MG63 (cell line): Measurements from ENCODE around the gene GABRB1. TPM values are rescaled to one million over a fixed set of nuclear protein-coding genes. Genes with fewer than 3 reads are reported as not detected.

Experiments used
- DNase-seq: peaks from one replicate; pipeline ENCODE4 v3.0.0-alpha.2; 2020
- H3K27me3 ChIP-seq: fragments of 250-450 bp; sonication (Bioruptor Pico); 2 replicates; pipeline ENCODE4 v1.5.1; 2020; ENCODE audit warnings: mild to moderate bottlenecking, moderate library complexity
- H3K36me3 ChIP-seq: fragments of 250-450 bp; sonication (Bioruptor Pico); 2 replicates; pipeline ENCODE4 v1.5.1; 2020; ENCODE audit warnings: mild to moderate bottlenecking, moderate library complexity
- H3K4me3 ChIP-seq: fragments of 250-450 bp; sonication (Bioruptor Pico); 2 replicates; pipeline ENCODE4 v1.5.1; 2020; ENCODE audit warnings: mild to moderate bottlenecking, moderate library complexity
- H3K9me3 ChIP-seq: fragments of 250-450 bp; sonication (Bioruptor Pico); 2 replicates; pipeline ENCODE4 v1.5.1; 2020; ENCODE audit warnings: mild to moderate bottlenecking, moderate library complexity
- total RNA-seq: library from RNA; depleted of rRNA; stranded (reverse); fragments of >200 nt; shearing (Covaris generic); gene quantifications from 2 replicates; pipeline ENCODE4 v1.2.3, GENCODE V29; 2014; ENCODE audit warnings: low replicate concordance

The GABRB1 gene
- total RNA-seq, 1 experiment from 2014 or later, result 0.59 TPM

- Histone ChIP-seq H3K27me3 (no peaks in the 10 kb centered on the region), H3K36me3 (no peaks in the 10 kb centered on the region; the same call in 1 of the 2 replicates), H3K4me3 (no peak overlapping the region), H3K9me3 (no peaks in the 10 kb centered on the region)
- no peak for DNase-seq
Observed at GRCh38 chr4:47215759-47216158, 184.4 kb downstream of the GABRB1 start.

- DNase-seq, result no peak
- Histone ChIP-seq H3K36me3 (no peaks in the 10 kb centered on the region; the same call in 1 of the 2 replicates), H3K27me3 (no peaks in the 10 kb centered on the region), H3K9me3 (no peaks in the 10 kb centered on the region), H3K4me3 (no peak overlapping the region)
Observed at GRCh38 chr4:47217291-47217690, 185.9 kb downstream of the GABRB1 start.

DNA sequence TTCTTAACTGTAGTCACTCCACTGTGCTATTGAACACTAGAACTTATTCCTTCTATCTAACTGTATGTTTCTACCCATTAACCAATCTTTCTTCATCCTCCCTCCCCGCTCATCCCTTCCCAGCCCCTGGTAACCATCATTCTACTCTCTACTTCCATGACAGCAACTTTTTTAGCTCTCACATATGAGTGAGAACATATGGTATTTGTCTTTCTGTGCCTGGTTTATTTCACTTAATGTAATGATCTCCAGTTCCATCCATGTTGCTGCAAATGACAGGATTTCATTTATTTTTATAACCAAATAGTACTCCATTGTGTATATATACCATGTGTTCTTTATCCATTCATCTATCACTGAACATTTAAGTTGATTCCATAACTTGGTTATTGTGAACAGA lies 186.5 kb downstream of the GABRB1 start:
- Histone ChIP-seq H3K4me3 (no peak overlapping the region), H3K36me3 (no peaks in the 10 kb centered on the region; the same call in 1 of the 2 replicates), H3K27me3 (no peaks in the 10 kb centered on the region), H3K9me3 (no peaks in the 10 kb centered on the region)
- DNase-seq, result no peak

DNA sequence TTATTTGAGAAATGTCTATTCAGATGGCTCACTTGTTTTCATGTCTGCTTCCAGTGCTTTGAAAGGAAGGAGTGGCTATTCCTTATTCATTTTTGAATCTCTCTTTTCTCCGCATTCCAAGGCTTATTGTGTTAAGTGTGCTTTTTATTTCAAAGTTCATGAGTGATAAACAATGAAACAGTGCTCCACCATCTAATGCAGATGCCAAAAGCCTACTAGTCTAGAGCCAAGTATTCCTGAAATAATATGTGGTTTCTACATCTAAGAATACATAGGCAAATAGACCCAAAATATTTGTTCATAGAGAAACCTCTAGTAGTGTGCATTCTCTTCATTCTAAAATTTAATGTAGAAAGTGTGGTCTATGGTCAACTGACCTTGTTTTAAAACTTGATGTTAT lies 187.3 kb downstream of the GABRB1 start:
- Histone ChIP-seq H3K9me3 (no peaks in the 10 kb centered on the region), H3K36me3 (no peaks in the 10 kb centered on the region; the same call in 1 of the 2 replicates), H3K27me3 (no peaks in the 10 kb centered on the region), H3K4me3 (no peak overlapping the region)
- no peak for DNase-seq

- Histone ChIP-seq H3K9me3 (no peaks in the 10 kb centered on the region), H3K4me3 (no peak overlapping the region), H3K36me3 (no peaks in the 10 kb centered on the region; the same call in 1 of the 2 replicates), H3K27me3 (no peaks in the 10 kb centered on the region)
- DNase-seq, result no peak
Observed at GRCh38 chr4:47219586-47219985, 188.2 kb downstream of the GABRB1 start.

DNA sequence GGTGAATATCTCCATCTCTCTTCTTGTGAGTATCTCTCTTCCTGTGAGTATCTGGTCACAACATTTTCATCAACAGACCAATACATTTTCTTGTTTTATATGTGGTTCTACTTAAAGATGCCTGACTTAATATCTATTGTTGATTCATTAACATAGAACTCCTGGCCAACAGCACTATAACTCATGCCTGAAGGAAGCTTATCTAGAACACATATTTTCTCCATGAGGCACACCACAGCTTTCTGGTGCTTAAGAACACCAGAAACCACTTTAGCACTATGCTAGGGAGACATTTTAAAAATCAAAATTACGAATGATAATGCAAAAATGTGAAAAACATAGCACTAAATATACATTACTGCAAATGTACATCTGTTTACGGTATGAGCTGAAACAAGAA lies 190.4 kb downstream of the GABRB1 start:
- no peaks in the 10 kb centered on the region for H3K9me3 ChIP-seq
- no peak overlapping the region for H3K4me3 ChIP-seq
- DNase-seq, result no peak
- no peaks in the 10 kb centered on the region for H3K27me3 ChIP-seq
- no peaks in the 10 kb centered on the region; the same call in 1 of the 2 replicates for H3K36me3 ChIP-seq

DNA sequence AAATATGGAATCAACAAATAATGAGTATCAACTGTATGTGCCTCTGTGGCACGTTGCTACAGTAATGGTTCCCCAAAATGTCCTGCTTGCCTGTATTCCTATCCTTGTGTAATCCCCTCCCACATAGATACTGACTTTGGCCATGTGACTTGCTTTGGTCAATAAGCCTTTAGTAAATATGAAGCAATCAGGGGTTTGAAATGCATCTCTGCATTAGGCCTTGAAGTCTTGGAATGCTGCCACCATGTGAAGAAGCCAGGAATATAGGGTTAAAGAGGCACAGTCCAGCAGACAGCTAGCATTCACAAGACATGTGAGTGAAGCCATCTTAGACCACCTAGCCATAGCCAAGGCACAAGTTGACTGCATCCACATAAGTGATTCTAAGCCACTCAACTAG lies 190.9 kb downstream of the GABRB1 start:
- H3K9me3 ChIP-seq, result no peaks in the 10 kb centered on the region
- H3K4me3 ChIP-seq, result no peak overlapping the region
- H3K27me3 ChIP-seq, result no peaks in the 10 kb centered on the region
- no peak for DNase-seq
- no peaks in the 10 kb centered on the region; the same call in 1 of the 2 replicates for H3K36me3 ChIP-seq

DNA sequence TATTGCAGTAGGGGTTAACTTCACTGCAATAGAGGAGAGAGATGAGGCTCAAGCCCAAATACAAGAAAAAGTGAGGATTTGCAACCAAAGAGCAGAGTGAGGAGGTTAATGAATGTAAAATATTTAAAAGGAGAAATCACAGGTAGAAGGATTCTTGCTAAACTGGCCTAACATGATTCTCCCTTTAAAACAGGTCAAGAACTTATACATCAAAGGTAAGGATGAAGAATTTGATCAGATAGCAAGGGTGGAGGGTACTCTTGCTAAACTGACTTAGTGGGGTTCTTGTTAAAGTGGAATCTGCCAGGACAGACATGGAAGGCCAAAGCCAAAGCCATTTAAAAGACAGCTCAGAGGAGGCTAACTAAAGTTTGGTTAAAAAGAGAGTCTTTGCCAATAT lies 193.0 kb downstream of the GABRB1 start:
- Histone ChIP-seq H3K9me3 (no peaks in the 10 kb centered on the region), H3K36me3 (no peaks in the 10 kb centered on the region; the same call in 1 of the 2 replicates), H3K4me3 (no peak overlapping the region), H3K27me3 (no peaks in the 10 kb centered on the region)
- no peak for DNase-seq

DNA sequence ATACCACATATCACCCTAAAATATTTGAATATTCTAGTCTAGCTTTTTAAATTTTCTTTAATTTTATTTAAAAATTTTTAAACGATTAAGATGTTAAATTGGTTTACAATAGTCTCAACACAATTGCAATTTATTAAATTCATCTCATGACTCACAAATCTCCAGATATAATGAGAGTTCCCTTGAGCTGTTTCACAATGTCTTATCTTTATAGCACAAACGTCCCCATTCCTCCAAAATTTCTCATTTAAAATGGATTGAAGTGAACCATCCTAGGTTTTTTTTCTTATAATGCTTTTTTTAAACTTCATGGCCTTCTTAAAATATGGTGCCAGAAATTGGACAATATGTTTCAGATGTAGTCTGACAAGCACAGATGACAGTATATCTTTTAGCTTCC lies 204.4 kb downstream of the GABRB1 start:
- H3K4me3 ChIP-seq, result no peak overlapping the region
- no peak for DNase-seq
- no peaks in the 10 kb centered on the region for H3K27me3 ChIP-seq
- H3K36me3 ChIP-seq, result no peaks in the 10 kb centered on the region
- no peaks in the 10 kb centered on the region for H3K9me3 ChIP-seq

- Histone ChIP-seq H3K27me3 (no peaks in the 10 kb centered on the region), H3K4me3 (no peak overlapping the region), H3K9me3 (no peaks in the 10 kb centered on the region), H3K36me3 (no peaks in the 10 kb centered on the region)
- no peak for DNase-seq
Observed at GRCh38 chr4:47238667-47239066, 207.3 kb downstream of the GABRB1 start.

DNA sequence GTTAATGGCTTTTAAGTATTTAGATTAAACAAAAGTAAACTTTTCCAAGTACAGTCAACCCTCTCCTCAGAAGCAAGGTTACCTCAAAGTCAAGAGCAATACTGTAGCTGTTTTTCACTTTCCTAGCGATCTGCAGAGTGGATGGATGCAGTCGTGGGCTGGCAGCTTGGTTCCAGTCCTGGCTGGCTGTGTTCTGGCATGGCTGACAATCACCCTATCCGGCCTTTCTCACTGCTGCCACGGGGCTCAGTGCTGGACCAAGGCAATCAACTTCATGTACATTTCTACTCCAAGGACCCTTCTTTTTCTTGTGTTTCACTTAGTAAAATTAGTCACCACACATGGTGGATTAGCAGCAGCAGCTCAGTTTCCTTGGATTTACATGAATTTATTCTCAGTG lies 208.3 kb downstream of the GABRB1 start:
- Histone ChIP-seq H3K36me3 (no peaks in the 10 kb centered on the region), H3K27me3 (no peaks in the 10 kb centered on the region), H3K9me3 (no peaks in the 10 kb centered on the region), H3K4me3 (no peak overlapping the region)
- DNase-seq, result no peak

DNA sequence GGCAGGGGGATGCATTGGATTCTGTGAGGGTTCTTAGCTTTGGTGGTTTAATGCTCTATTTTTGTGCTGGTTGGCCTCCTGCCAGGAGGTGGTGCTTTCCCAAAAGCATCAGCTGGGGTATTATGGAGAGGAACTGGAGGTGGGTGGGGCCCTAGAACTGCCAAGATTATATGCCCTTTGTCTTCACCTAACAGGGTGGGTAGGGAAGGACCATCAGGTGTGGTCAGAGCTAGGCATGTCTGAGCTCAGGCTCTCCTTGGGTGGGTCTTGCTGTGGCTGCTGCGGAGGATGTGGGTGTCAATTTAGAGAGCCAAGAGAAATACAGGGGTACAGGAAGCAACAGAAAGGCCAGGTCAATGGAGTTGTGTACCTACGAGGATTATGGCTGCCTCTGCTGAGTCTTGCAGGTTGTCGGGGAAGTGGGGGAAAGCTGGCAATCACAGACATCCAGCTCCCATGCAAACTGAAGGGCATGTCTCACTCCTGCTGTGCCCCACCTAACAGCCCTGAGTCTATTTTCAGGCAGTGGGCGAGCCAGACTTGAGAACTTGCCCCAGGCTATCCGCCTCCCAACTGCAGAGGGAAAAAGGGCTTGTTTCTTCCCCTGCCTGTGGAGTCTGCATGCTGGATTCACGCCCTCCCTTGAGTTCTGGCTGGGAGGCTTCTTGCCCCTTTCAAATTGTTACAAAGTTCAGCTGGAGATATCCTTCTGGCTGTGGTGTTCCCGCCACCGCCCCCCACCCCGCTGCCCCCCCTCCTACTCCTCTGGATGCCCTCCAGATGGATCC lies 220.2 kb downstream of the GABRB1 start:
- H3K27me3 ChIP-seq, result no peaks in the 10 kb centered on the region
- DNase-seq, result no peak
- H3K36me3 ChIP-seq, result no peaks in the 10 kb centered on the region
- no peak overlapping the region for H3K4me3 ChIP-seq
- no peaks in the 10 kb centered on the region for H3K9me3 ChIP-seq

DNA sequence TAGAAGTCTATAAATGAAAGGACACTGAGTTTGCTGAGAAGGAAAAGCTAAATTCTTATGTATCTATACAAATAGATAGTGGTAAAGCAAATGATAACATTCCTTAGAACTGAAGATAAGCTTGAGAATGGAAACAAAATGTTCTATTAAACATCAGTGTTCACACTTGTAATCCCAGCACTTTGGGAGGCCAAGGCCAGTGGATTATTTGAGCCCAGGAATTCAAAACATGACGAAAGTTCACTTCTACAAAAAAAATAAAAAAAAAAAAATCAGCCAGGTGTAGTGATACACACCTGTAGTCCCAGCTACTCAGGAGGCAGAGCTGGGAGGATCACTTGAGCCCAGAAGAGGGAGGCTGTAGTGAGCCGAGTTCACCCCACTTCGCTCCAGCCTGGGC lies 232.4 kb downstream of the GABRB1 start:
- DNase-seq, result no peak
- Histone ChIP-seq H3K27me3 (no peaks in the 10 kb centered on the region), H3K4me3 (no peak overlapping the region), H3K9me3 (no peaks in the 10 kb centered on the region), H3K36me3 (no peaks in the 10 kb centered on the region)

DNA sequence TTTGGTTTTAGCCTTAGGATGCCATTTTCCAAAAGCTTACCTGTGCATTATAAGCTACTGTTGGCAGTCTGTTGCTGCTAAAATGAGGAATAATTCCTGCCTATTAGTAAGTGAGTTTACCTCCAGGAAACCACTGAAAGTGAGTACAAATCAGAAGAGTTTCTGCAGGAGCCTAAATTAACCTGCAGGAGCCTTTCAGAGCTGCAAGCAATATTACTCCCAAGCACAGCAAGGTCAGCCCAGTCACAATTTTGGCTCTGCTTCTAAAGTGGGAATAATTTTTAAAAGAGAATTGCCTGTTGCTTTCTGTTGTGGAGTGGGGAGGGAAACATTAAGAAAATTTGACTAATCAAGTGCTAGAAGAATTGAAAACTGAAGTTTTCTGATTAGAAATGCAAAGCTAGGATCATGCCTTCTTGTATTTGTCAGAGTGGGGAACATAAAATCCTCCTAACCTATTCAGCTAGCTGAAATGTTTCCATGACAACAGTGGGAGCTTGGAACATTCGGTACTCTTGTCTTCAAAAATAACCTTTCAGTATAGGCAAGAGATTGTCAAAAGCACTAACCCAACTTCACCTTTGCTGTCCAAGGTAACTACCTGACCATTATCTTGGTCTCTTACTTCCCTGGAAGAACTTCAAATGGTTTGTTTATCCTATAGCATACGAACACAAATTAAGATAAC lies 239.0 kb downstream of the GABRB1 start:
- H3K36me3 ChIP-seq, result no peaks in the 10 kb centered on the region
- no peak for DNase-seq
- H3K9me3 ChIP-seq, result no peaks in the 10 kb centered on the region
- no peaks in the 10 kb centered on the region for H3K27me3 ChIP-seq
- no peak overlapping the region for H3K4me3 ChIP-seq

DNA sequence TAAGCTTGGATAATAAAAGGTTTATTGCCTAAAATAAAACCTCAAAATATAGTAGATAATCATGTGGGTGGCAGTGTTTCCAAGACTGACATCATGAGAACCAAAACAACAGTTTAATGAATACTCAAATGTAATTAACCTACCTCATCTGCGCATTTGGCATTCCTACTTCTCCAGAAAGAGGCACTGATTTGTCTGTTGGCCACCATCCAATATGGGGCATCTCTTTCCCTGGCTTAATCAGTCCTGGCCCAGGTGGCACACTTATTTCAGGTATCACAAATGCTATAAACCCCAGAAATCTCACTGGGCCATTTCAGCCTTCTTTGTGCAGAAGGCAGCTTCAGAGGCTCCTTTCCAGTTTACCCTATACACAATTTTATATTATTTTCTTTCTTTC lies 239.9 kb downstream of the GABRB1 start:
- H3K4me3 ChIP-seq, result no peak overlapping the region
- H3K27me3 ChIP-seq, result no peaks in the 10 kb centered on the region
- no peaks in the 10 kb centered on the region for H3K9me3 ChIP-seq
- no peak for DNase-seq
- H3K36me3 ChIP-seq, result no peaks in the 10 kb centered on the region

DNA sequence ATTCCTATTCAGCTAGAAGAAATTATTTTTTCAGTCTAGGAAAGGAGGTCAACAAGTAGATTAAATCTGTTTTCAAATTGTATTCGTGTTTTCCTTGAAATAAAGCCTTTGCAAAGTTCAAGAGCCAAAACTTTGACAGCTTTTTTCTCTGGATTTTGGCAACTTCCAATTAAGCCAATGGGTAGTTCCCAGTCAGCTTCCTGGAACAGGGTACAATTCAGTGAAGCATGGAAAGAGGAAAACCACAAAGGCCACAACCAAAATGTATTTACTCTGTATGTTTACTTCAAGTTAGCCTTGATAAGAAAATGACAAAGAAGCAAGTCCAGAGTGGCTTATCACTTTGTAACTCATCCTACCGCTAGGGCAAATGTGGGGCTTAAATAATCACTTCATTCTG lies 243.5 kb downstream of the GABRB1 start:
- Histone ChIP-seq H3K36me3 (no peaks in the 10 kb centered on the region), H3K9me3 (no peaks in the 10 kb centered on the region), H3K4me3 (no peak overlapping the region), H3K27me3 (no peaks in the 10 kb centered on the region)
- DNase-seq, result no peak

- DNase-seq, result no peak
- Histone ChIP-seq H3K27me3 (no peaks in the 10 kb centered on the region), H3K36me3 (no peaks in the 10 kb centered on the region), H3K9me3 (no peaks in the 10 kb centered on the region), H3K4me3 (no peak overlapping the region)
Observed at GRCh38 chr4:47275595-47275994, 244.2 kb downstream of the GABRB1 start.

DNA sequence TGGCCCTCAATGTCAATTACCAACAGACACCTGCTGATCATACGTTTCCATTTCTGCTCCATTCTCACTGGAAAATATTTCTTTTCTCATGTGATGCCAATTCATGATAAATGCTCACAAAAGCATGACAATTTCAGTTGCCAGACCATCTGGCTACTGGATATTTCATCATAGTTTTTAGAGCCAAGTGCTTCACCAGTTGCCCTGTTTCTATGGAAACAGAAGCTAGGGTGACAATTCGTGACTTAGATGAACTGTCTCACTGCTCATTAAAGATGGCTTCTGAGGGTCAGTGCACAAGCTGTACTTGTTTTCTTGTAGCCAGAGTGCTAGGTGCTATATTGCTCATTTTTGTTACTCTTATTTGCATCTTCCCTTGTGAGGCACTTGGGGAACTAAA lies 247.3 kb downstream of the GABRB1 start:
- no peak for DNase-seq
- Histone ChIP-seq H3K27me3 (no peaks in the 10 kb centered on the region), H3K9me3 (no peaks in the 10 kb centered on the region), H3K36me3 (no peaks in the 10 kb centered on the region), H3K4me3 (no peak overlapping the region)
